GM04504 (cell line): ENCODE results near the gene CCRL2.
"Not testable (repeated sequence)": the region's sequence is repeated elsewhere in the genome, so short reads cannot be mapped to it uniquely, and the experiment has no call there.

Source experiments
- DNase-seq: peaks from one replicate; pipeline ENCODE4 v3.0.0-alpha.2; 2012; ENCODE audit warnings: low read depth

The CCRL2 gene

DNA sequence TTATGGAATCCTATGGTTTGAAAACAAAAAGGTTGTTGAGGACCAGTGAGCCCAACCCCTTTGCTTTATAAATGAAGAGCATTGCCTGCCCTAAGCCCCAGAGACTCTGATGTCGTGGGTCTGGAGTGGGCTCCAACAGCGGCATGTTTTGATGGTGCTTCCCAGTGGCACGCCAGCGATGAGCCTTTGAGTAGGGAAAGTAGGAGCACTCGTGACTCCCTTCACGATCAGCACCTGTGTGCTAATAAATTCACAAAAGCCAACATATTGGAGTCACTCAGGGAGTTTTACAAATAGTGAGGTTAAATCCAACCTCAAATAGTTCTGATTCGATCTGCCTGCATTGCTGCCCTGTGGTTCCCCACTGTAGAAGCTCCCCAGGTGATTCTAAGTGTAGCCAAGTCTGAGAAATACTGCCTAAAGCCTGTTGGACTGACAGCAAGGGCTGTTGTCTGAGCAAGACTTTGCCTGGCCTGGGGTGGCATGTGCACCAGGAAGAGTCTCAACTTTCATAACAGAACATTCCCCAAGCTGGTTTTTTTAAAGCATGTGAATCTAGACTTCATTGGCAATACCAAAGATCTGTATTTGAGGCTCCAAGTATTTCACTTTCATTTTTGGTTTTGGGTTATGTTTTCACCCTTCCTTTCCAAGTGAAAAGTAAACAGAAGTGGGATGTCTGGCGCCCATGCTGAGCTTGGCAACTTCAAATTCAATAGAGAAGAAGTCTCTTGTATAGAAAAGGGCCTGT, 26.4 kb upstream of the CCRL2 start:
- no peak for DNase-seq

DNA sequence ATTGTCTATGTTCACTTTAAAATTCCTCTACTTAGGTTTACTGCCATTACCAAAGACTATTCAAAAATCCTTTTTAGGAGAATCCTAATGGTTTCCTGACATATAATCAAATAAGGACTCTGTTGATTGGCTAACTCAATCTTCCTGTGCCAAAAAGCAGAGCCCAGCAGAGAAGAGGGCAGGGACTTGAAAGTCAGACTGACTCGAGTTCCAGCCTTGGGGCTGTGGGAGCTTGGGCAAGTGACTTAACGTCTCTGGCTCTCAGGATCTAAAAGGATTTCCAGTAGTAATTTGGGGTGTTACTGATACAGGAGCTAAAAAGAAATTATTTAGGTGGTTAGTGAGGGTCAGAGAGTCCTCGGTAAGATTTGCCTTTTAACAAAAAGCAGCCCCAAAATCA, 25.4 kb upstream of the CCRL2 start:
- DNase-seq, result no peak

DNA sequence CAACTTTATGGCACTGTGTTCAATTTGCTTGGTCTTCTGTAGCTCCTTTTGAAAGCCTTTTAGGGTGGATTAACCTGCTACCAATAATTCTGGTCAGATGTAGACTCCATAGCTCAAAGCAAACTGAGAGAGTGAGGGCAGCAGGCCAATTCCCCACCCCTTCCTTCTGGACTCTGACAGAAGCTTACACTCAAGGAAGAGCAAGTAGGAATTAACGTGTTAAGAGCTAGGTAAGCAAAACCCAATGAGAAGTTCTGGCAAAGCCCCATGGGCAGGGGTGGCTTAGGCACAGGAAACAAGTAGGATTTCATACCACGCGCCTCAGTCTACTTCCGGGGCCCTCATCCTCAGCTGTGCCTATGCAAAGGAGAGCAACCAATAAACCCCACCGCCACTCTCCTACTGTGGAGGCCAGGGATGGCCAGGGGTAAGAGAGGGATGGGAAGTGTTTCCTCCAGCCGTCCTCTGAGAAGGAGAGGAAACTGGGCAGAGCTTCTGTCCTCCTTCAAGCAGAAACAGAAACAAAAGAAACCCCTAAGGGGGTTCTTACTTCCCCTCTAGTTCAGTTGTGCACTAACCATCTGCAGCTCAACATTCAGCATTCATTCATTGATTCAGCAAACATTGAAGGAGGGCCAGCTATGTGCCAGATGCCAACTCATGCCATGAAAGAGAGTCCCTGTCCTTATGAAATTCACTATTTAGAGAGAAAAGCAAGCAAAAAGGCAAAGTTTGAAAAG, 23.7 kb upstream of the CCRL2 start:
- no peak for DNase-seq

DNA sequence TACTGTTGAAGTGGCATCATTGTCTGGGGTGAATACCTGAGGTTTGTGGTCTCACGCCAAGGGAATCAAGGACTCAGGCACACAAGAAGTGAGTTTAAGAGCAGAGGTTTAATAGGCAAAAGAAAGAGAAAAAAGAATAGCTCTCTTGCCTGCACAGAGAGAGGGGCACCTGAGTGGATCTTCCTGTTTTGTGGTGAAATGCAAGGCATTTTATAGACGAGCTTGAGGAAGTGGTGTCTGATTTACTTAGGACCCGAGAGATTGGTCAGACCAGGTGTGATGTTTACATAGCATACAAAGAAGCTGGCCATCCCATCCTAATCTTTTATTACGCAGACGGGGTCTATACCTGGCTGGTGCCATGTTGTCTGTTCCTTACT, 23.1 kb upstream of the CCRL2 start:
- no peak for DNase-seq

DNA sequence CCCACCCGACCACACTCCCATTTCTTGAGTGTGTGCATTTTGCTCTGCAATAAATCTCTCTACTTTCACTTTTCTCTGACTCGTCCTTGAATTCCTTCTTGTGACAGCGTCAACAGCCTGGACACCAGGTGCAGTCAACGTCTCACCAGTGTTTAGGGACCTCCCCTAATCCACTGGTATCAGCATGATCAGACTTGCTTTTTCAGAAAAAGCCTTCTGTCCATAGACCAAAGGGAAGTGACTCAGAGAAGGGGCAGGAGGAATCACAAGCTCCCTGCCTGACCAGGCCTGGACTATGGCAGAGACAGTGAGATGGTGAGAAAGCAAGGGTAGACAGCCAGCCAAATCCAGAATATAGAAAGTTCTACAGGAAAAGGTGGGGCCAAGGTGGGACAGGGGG, 20.9 kb upstream of the CCRL2 start:
- no peak for DNase-seq

DNA sequence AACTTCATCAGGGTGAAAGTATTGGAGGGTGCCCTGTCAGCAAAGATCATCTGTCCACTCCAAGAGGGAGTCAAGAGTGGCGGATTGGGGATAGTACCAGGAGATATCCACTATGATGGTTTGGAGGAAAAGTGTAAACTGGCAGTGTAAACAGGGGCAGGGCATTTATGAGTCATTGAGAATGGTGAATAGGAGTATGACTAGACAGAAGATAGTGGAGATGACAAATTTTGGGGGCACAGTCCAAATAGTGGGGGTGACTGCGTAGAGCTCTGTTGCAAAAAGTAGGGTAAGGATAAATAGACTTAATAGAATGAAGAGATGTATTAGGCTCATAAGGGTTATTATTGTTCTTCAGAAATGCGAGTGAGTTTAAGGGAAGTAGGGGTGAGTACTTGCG, 18.2 kb upstream of the CCRL2 start:
- DNase-seq, result not testable (repeated sequence)

DNA sequence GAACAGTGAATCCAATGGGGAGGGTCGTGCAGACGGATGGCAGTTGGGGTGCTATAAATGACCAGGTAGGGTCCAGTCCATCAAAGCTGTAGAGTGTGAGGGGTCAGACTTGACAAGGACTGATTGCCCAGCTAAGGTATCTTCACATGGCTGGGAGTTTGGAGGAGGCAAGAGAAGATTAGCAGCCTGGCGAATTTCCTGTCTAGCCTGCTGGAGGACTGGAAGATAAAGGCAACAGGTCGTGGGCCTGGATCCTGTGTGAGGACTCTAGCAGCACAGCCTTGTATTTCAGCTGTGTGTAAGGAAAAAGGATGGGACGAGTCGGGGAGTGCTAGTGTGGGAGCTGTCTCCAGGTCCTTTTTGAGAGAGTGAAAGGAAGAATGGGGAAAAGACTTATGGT, 17.8 kb upstream of the CCRL2 start:
- no peak for DNase-seq

DNA sequence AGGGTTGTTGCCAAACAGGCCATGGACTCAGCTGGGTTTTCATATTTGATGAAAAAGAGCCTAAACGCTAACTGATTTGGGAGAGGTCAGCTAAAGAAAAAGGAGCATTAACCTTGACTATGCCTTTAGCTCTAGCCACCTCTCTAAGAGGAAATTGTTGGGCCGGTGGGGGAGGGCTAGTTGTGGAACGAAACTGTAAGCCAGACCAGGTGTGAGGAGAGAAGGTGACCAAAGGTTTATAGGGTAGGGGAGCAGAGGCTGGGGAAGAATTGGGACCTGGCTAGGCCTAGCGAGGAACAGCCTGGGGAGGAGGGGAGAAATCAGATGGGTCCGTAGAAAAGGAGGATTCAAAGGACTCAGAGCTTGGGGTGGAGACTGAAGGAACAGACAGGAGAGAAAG, 15.5 kb upstream of the CCRL2 start:
- DNase-seq, result not testable (repeated sequence)

DNA sequence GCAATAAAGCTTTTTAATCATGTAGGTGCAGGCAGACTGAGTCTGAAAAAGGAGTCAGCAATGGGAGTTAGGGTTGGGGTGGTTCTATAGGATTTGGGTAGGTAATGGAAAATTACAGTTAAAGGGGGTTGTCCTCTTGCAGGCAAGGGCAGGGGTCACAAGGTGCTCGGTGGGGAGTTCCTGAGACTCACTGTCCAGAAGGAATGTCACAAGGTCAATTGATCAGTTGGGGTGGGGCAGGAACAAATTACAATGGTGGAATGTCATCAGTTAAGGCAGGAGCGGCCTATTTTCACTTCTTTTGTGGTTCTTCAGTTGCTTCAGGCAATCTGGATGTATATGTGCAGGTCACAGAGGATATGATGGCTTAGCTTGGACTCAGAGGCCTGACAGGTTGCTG, 14.0 kb upstream of the CCRL2 start:
- no peak for DNase-seq

DNA sequence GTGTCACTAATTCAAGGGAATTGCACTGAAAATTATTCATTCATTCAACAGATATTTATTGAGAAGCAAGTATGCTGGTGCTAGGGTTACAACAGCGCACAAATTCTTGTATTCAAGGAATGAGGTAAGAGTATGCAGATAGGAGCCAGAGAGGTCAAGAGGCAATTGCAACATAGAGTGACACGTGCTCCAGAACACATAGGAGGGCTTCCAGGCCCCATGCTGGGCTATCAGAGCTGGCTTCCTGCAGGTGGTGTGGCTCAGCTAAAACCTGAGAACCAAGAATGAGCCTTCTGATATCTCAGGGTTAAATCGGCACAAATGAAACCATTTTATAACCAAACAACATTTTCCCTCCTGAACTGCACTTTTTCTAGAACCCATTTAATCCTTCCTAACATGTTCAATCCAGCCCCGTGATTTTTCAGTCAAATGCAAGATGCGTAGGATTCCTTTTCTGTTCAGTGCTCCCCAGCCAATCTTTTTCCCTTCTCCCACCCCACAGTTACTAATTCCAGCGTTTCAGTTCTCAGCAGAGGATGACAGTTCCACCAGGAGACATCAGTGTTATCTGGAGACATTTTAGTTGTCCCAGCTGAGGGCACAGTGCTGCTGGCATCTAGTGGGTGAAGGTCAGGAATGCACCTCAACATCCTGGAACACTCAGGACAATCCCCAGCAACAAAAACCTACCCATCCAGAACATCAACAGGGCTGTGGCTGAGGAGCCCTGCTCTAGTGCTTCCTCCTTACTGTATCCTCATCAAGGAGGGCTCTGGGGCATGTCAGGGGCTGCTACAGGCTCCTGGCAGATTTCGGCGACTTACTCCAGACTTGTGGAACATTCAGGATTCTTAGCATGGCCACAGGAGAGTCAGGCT, 13.3 kb upstream of the CCRL2 start:
- no peak for DNase-seq

DNA sequence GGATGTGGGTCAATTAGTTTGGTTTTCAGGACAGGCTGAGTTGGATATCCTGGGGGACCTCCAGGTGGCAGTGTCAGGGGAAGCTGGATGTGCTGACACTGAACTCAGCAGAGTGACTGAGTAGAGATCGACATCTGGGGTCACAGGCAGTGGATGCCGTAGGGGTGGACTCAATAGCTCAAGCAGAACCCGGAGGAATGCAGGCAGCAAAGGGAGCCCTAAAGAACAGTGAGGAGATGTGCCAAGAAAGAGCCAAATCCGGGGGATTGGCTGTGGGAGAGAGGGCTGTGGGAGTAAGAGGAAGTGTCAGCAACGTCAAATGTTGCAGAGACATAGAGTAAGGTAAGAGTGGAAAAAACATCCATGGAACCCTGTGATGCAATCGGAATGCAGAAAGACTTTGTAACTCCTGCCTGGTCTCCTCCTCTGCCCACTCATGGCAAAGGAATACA, 11.8 kb upstream of the CCRL2 start:
- DNase-seq, result no peak

DNA sequence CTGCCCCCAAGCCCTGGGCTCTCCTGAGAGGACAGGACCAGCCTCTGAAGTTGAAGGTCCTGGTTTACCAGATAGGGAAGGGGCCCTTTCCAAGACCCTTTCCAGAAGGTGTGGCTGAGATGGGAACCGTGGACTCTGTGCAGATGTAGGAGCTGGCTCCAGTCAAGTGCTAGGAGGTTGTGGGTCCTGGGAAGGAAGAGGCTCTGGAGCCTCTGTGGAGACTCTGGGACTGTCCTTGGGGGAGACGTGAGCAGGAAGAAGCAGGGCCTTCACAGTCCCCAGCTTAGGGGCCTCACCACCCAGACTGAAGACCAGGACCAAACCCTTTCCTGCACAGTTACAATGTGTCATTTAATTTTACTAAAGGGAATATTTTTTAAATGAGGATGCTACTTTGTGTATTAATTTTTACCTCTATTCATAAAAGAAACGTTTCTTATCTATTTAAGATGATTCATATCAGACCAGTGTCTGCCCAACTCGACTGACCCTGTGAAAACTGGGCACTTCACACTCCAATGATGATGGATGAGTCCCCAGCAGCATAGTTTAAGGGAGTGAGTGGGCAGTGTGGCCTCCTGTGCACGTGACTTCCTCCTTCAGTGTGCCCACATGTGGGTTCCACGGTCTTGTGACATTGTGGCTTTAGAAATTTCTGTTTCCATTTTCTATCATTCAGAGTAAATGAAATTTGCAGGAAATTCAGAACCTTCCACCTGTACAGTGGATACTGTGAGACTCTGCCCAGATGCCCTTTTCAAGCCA, 11.1 kb upstream of the CCRL2 start:
- no peak for DNase-seq

DNA sequence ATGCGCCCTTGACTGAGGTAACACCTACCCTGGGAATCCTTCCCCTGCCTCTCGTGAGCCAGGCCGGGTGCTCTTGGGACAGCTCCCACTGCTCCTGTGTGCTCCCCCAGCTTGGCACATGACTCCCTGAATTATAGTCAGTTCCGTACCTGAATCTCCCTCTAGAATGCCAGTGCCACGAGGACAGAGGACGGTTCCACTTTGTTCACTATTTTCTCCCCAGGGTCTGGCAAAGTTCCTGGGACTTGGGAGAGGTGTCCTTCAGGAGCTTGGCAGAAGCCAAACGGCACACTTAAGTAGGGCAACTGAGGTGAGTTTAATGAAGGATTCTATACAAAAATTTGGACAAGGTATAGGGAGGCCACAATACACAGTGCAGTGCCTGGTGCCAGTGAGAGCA, 9.9 kb upstream of the CCRL2 start:
- no peak for DNase-seq

DNA sequence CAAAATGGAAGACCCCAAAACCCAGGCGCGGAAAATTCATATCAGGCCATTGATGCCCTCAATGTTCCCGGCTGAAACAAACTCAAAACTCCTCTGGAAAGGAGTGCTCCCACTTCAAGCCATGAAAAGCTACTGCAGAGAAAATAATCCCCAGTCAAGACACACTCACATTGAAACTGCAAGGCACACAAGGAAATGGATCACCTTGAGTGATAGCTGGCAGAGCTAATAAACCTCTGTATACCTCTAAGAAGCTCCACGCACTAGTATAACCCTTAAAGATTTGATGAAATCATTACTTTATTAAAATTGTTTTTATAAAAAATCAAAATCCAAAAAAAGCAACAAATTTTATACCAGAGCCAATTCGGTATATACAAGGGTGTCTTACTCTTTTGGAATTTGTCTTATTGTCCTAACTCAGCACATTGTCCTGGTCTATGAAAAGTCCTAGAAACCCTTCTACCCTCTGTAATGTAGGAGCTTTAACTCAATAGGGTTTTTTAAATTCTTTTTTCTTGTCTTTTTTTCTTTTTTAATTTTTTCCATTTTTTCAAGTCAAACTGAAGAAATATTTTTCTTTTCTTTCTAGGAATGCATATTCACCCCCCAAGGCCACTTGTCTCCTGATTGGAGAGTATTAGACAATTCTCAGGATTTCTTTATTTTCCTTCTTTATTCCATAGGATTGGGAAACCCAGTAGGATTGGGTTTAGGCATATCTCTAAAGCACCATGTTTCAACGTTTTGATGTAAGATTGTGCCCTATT, 8.7 kb upstream of the CCRL2 start:
- no peak for DNase-seq

DNA sequence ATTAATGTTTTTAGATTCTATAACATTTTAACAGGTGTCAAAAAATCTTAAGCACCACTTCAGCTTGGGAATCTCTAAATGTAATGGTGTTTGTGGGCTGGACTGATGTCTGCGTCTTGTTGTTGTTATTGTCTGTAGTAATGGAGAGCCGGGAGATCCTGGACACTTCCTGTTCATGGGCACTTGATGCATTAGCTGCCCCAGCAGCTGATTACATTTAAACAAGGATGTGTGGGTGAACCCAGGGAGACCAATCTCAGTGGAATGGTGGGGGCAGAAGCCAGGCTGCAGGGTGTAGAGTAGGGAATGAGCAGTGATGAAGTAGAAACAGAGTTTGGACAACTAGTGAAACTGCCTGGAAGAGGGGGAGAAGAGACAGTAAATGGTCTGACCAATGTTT, 8.0 kb upstream of the CCRL2 start:
- no peak for DNase-seq

DNA sequence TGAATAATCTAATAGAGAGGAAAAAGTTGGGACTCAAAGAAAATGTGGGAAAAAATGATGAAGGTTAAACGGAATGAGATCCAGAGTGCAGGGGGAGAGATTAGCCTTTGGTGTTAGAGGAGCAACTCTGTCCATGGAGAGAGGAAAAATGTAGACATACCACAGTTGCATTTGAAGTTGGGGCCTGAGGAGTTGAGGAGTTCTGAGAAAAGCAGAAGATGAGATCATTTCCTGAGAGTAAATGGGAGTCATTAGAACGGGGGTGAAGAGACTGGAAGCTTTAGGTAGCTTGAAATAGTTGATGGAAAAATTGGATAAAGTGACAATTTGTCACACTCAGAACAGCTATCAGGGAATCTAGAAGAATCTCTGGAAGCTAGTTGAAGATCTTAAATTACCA, 7.5 kb upstream of the CCRL2 start:
- DNase-seq, result no peak

DNA sequence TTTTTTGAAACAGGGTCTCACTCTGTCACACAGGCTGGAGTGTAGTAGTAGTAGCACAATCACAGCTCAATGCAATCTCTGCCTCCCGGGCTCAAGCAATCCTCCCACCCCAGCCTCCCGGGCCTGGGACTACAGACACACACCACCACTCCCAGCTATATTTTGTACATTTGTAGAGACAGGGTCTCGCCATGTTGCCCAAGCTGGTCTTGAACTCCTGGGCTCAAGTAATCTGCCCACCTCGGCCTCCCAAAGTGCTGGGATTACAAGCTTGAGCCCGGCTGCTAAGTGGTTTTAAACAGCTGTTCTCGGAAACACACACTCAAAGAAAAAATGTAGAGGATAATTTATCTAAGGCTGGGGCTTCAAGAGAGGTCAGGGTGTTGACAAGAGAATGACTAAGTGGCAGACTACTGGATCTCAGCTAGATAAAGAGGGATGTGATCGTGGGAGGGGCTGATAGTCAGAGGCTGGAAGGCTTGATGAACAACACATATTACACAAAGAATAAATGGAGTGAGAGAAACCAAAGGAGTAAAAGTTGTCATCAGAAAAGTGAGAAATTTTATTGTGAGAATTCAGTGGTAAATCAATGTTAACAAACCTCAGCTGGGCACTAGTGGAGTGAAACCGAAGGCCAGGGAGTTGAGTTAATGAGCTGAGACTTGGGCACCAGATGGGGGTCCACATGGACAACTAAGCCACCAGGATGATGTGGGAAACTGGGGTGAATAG, 6.9 kb upstream of the CCRL2 start:
- no peak for DNase-seq

DNA sequence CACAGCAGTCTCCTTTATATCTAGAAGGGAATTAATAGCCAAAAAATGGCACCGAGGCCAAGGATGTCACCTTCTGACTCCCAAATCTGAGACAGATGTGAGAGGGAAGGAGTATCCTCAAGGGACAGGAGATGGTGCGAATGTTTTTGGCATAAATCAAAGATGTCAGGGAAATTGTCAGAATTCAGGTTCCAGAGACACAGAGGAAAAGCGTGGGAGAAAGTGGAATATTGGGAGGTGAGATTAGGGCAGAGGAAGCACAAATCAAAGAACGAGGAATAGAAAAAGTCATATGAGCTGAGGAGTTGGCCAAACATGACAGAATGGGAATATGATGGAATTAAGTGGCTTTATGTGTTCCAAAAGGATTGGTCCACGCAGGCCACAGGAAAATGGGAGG, 6.2 kb upstream of the CCRL2 start:
- no peak for DNase-seq

DNA sequence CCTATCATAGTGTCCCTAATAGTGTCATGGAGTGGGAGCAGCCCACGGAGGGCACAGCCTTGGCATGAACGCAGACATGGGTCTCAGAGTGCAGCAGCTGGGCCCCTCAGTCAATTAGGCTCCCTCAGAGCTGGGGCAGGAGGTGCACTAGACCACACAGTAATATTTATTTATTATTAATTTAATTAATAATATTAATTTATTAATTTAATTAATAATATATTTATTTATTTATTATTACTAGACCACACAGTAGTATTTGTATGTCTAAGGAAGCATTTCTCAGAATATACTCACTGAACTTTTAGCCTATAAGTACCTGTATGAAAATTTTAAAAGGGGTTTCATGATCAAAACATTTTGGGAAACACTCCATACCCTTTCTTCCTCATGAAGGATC, 5.5 kb upstream of the CCRL2 start:
- DNase-seq, result no peak

DNA sequence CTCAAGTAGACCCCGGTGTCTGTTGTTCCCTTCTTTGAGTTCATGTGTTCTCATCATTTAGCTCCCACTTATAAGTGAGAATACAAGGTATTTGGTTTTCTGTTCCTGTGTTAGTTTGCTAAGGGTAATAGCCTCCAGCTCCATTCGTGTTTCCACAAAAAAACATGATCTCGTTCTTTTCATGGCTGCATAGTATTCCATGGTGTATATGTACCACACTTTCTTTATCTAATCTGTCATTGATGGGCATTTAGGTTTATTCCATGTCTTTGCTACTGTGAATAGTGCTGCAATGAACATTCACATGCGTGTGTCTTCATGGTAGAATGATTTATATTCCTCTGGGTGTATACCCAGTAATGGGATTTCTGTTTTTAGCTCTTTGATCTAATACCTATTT, 4.2 kb upstream of the CCRL2 start:
- DNase-seq, result not testable (repeated sequence)
